Fibroblast of lung (primary cell): ENCODE results near the gene C1QTNF1. TPM values are rescaled to one million over a fixed set of nuclear protein-coding genes. Genes with fewer than 3 reads are reported as not detected.

ENCODE experiments used
- DNase-seq, 2 donors: peaks; one replicate each; pipeline versions ENCODE4 v3.0.0 to v3.0.0-alpha.2; 2010; ENCODE audit warnings: low read depth in 2 of 2
- H2AFZ ChIP-seq: 2 replicates; pipeline ENCODE4 v1.5.1; 2012; ENCODE audit warnings: low read length, control low read depth, inconsistent platforms
- H3K27ac ChIP-seq: 2 replicates; pipeline ENCODE4 v1.5.1; 2011; ENCODE audit warnings: low read length, control low read depth; ENCODE audit not compliant: insufficient read depth
- H3K27me3 ChIP-seq: 2 replicates; pipeline ENCODE4 v1.5.1; 2011; ENCODE audit warnings: mild to moderate bottlenecking, low read length; ENCODE audit not compliant: control insufficient read depth, insufficient read depth
- H3K36me3 ChIP-seq: 2 replicates; pipeline ENCODE4 v1.5.1; 2011; ENCODE audit warnings: low read length; ENCODE audit not compliant: control insufficient read depth, insufficient read depth
- H3K4me1 ChIP-seq: 2 replicates; pipeline ENCODE4 v1.5.1; 2011; ENCODE audit warnings: low read length; ENCODE audit not compliant: control insufficient read depth, insufficient read depth; ENCODE audit errors: extremely low read depth
- H3K4me2 ChIP-seq: 2 replicates; pipeline ENCODE4 v1.5.1; 2011; ENCODE audit warnings: low read length, control low read depth; ENCODE audit not compliant: insufficient read depth; ENCODE audit errors: extremely low read depth
- H3K4me3 ChIP-seq, 4 experiments: fragments of 200-600 bp in 1 of 4; sonication (generic) in 1 of 4; replicated peaks in 1 of 4; 2 replicates each; pipeline ENCODE4 v1.5.1; 2011 to 2016; ENCODE audit warnings: low read length in 4 of 4, low read depth in 3 of 4, mild to moderate bottlenecking in 3 of 4, control low read depth in 2 of 4, inconsistent platforms in 1 of 4, mixed read lengths in 1 of 4; ENCODE audit not compliant: insufficient read depth in 1 of 4; ENCODE audit errors: control extremely low read depth in 1 of 4
- H3K79me2 ChIP-seq: 2 replicates; pipeline ENCODE4 v1.5.1; 2012; ENCODE audit warnings: mild to moderate bottlenecking, low read length, inconsistent platforms; ENCODE audit not compliant: control insufficient read depth, insufficient read depth
- H3K9ac ChIP-seq: 2 replicates; pipeline ENCODE4 v1.5.1; 2011; ENCODE audit warnings: mild to moderate bottlenecking, low read length, control low read depth; ENCODE audit not compliant: insufficient read depth
- H3K9me3 ChIP-seq: 2 replicates; pipeline ENCODE4 v1.5.1; 2012; ENCODE audit warnings: low read depth, low read length; ENCODE audit not compliant: control insufficient read depth, insufficient read depth
- H4K20me1 ChIP-seq: 2 replicates; pipeline ENCODE4 v1.5.1; 2011; ENCODE audit warnings: low read length; ENCODE audit not compliant: control insufficient read depth, insufficient read depth; ENCODE audit errors: extremely low read depth
- EZH2 ChIP-seq: IDR thresholded peaks from 2 replicates; pipeline ENCODE4 v1.5.1; 2012; ENCODE audit warnings: low read length, control low read depth, mild to moderate bottlenecking; ENCODE audit errors: missing control alignments
- polyA plus RNA-seq, 2 donors: library from polyadenylated mRNA; depleted of rRNA in 1 of 2; stranded (reverse) in 1 of 2; unstranded in 1 of 2; fragments of >200 nt; gene quantifications; 2 replicates each; pipeline ENCODE4 v1.2.1, GENCODE V29; 2011 to 2012; ENCODE audit warnings: missing spikeins in 1 of 2
- total RNA-seq: library from RNA; depleted of rRNA; stranded (reverse); fragments of >200 nt; gene quantifications from 2 replicates; pipeline ENCODE4 v1.2.1, GENCODE V29; 2014
- TF ChIP-seq, protein P1 (sequence below), 2 donors: IDR thresholded peaks in 1 of 2; conservative IDR thresholded peaks in 1 of 2; 1 replicate in 1 of 2; 2 replicates in 1 of 2; pipeline ENCODE4 v1.5.1; 2011 to 2012; ENCODE audit warnings: low read length in 2 of 2, control low read depth in 1 of 2, inconsistent platforms in 1 of 2, low read depth in 1 of 2, mild to moderate bottlenecking in 1 of 2

Gene C1QTNF1
- total and polyA plus RNA-seq, 2 donors (not counting 1 experiment from before 2014, with no cell fraction given), result 15.0 to 45.2 TPM

- H3K27me3 ChIP-seq, result no peaks in the 10 kb centered on the region
- H3K36me3 ChIP-seq, result no peaks in the 10 kb centered on the region
- H3K9ac ChIP-seq, result peak overlapping the region; percentile 94
- no peak for DNase-seq
- peak overlapping the region; percentile 46 to 96 (median 92) for H3K4me3 ChIP-seq
- no peak overlapping the region for H2AFZ ChIP-seq
- H3K9me3 ChIP-seq, result no peaks in the 10 kb centered on the region
- H3K79me2 ChIP-seq, result peaks cover 44% of the 10 kb centered on the region
- peak overlapping the region; percentile 84 for H3K27ac ChIP-seq
- TF ChIP-seq, protein P1, sequence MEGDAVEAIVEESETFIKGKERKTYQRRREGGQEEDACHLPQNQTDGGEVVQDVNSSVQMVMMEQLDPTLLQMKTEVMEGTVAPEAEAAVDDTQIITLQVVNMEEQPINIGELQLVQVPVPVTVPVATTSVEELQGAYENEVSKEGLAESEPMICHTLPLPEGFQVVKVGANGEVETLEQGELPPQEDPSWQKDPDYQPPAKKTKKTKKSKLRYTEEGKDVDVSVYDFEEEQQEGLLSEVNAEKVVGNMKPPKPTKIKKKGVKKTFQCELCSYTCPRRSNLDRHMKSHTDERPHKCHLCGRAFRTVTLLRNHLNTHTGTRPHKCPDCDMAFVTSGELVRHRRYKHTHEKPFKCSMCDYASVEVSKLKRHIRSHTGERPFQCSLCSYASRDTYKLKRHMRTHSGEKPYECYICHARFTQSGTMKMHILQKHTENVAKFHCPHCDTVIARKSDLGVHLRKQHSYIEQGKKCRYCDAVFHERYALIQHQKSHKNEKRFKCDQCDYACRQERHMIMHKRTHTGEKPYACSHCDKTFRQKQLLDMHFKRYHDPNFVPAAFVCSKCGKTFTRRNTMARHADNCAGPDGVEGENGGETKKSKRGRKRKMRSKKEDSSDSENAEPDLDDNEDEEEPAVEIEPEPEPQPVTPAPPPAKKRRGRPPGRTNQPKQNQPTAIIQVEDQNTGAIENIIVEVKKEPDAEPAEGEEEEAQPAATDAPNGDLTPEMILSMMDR (conservative IDR thresholded peaks at IDR 0.05 in 1 of 2, IDR thresholded peaks at IDR 0.05 in 1 of 2; ENCODE audit: low read depth in 1 of 2, low read length in 2 of 2), result no peak
- no peak for TF ChIP-seq EZH2
- no peaks in the 10 kb centered on the region for H4K20me1 ChIP-seq
- peak overlapping the region; percentile 77 for H3K4me2 ChIP-seq
- peaks cover 5% of the 10 kb centered on the region for H3K4me1 ChIP-seq
These were observed 15.1 kb upstream of the C1QTNF1 start for GRCh38 chr17:79008666-79009387.

GRCh38 chr17:79009397-79010303, 14.3 kb upstream of the C1QTNF1 start, which contains the start of gene CANT1:
Gene CANT1, minus strand, starts transcription at chr17:79009764. Its CDS starts 12,142 bp downstream, at chr17:78997622.
- H3K27me3 ChIP-seq, result no peaks in the 10 kb centered on the region
- H3K9ac ChIP-seq, result peak within 1 kb of the TSS; percentile 94
- H3K9me3 ChIP-seq, result no peaks in the 10 kb centered on the region
- peaks cover 5% of the 10 kb centered on the region for H3K4me1 ChIP-seq
- H3K36me3 ChIP-seq, result no peaks in the 10 kb centered on the region
- peak within 1 kb of the TSS; percentile 84 for H3K27ac ChIP-seq
- H3K4me3 ChIP-seq, result peak within 1 kb of the TSS; percentile 46 to 96 (median 92)
- TF ChIP-seq, protein P1 (conservative IDR thresholded peaks at IDR 0.05 in 1 of 2, IDR thresholded peaks at IDR 0.05 in 1 of 2; ENCODE audit: low read depth in 1 of 2, low read length in 2 of 2), result no peak
- TF ChIP-seq EZH2, result no peak
- peak; percentile 76 to 82 for DNase-seq
- H3K79me2 ChIP-seq, result peaks cover 44% of the 10 kb centered on the region
- peak within 1 kb of the TSS; percentile 77 for H3K4me2 ChIP-seq
- no peaks in the 10 kb centered on the region for H4K20me1 ChIP-seq
- peak within 1 kb of the TSS; percentile 57 for H2AFZ ChIP-seq

GRCh38 chr17:79010304-79010646, 13.7 kb upstream of the C1QTNF1 start:
- H3K4me3 ChIP-seq, result peak overlapping the region in 2 of 4 experiments; percentile 52 to 94
- peak overlapping the region; percentile 53 for H3K9ac ChIP-seq
- no peak for DNase-seq
- H3K79me2 ChIP-seq, result peaks cover 41% of the 10 kb centered on the region
- peak overlapping the region; percentile 57 for H2AFZ ChIP-seq
- H3K4me2 ChIP-seq, result peak overlapping the region; percentile 70
- H3K9me3 ChIP-seq, result no peaks in the 10 kb centered on the region
- peaks cover 5% of the 10 kb centered on the region for H3K4me1 ChIP-seq
- no peaks in the 10 kb centered on the region for H3K27me3 ChIP-seq
- no peak for TF ChIP-seq EZH2
- TF ChIP-seq, protein P1 (conservative IDR thresholded peaks at IDR 0.05 in 1 of 2, IDR thresholded peaks at IDR 0.05 in 1 of 2; ENCODE audit: low read depth in 1 of 2, low read length in 2 of 2), result no peak
- no peaks in the 10 kb centered on the region for H4K20me1 ChIP-seq
- peak overlapping the region; percentile 84 for H3K27ac ChIP-seq
- no peaks in the 10 kb centered on the region for H3K36me3 ChIP-seq
